HepG2 (cell line): ENCODE data around the gene CCT3. TPM values are rescaled to one million over a fixed set of nuclear protein-coding genes. Genes with fewer than 3 reads are reported as not detected.
"Not testable (repeated sequence)": the region's sequence is repeated elsewhere in the genome, so short reads cannot be mapped to it uniquely, and the experiment has no call there.

Experiments used
- ATAC-seq: fragments of 200-7000 bp; cut with Tn5 transposase; 3 replicates; pipeline ENCODE4 v1.9.1; 2020; ENCODE audit warnings: mild to moderate bottlenecking, moderate library complexity
- BruUV-seq: library from RNA; stranded (reverse); fragments of 400-500 nt; replicated peaks from 2 replicates; lab custom pipeline; 2021; lab: Mats Ljungman, UMichigan
- CTCF ChIA-PET: fragments of 300-600 bp; formaldehyde crosslinking; extraction: SDS; loops from one replicate; lab custom pipeline; 2021; ENCODE audit warnings: low total read pairs, inconsistent platforms, low intra/inter-chr PET ratio; lab: Yijun Ruan, JAX
- POLR2A ChIA-PET: fragments of 350-600 bp; sonication (Branson Sonifier 250); formaldehyde crosslinking; loops from one replicate; lab custom pipeline; 2020; ENCODE audit warnings: antibody characterized with exemption, inconsistent platforms; lab: Yijun Ruan, JAX
- DNase-seq: peaks from one replicate; pipeline ENCODE4 v3.0.0-alpha.2; 2015; ENCODE audit warnings: low spot score
- FAIRE-seq: peaks from 3 replicates; lab custom pipeline; 2011; peaks lifted over from hg19 to GRCh38; lab: Jason Lieb, UNC
- H2AFZ ChIP-seq: one replicate; pipeline ENCODE4 v1.6.1; 2011; ENCODE audit warnings: low read length, inconsistent platforms
- H3K27ac ChIP-seq: fragments of 300-600 bp; 3 replicates; pipeline ENCODE4 v1.8.0; 2011; ENCODE audit warnings: mixed run types, mild to moderate bottlenecking, mixed read lengths, low read length, inconsistent platforms; ENCODE audit not compliant: insufficient read depth; ENCODE audit errors: extremely low read length
- H3K27me3 ChIP-seq, 2 experiments: fragments of 200-600 bp in 1 of 2; 2 replicates in 1 of 2; 3 replicates in 1 of 2; pipeline versions ENCODE4 v1.6.0 to v1.8.0; 2011; ENCODE audit warnings: low read length in 2 of 2, mild to moderate bottlenecking in 2 of 2, moderate library complexity in 2 of 2, inconsistent platforms in 1 of 2; ENCODE audit not compliant: insufficient read depth in 2 of 2, control insufficient read depth in 1 of 2
- H3K36me3 ChIP-seq, 2 experiments: fragments of 200-600 bp in 1 of 2; replicated peaks in 1 of 2; 2 replicates in 1 of 2; 3 replicates in 1 of 2; pipeline versions ENCODE4 v1.5.1 to v1.8.0; 2011; ENCODE audit warnings: low read length in 2 of 2, inconsistent platforms in 1 of 2; ENCODE audit not compliant: insufficient read depth in 2 of 2, control insufficient read depth in 1 of 2
- H3K4me1 ChIP-seq: 2 replicates; pipeline ENCODE4 v1.5.1; 2012; ENCODE audit warnings: low read length, inconsistent platforms; ENCODE audit not compliant: insufficient read depth
- H3K4me2 ChIP-seq: 2 replicates; pipeline ENCODE4 v1.6.0; 2011; ENCODE audit warnings: low read depth, low read length, inconsistent platforms
- H3K4me3 ChIP-seq, 3 experiments: fragments of 200-600 bp in 1 of 3; sonication (generic), shearing (Covaris generic) in 1 of 3; replicated peaks in 1 of 3; 2 replicates each; pipeline ENCODE4 v1.5.1; 2011 to 2016; ENCODE audit warnings: low read length in 3 of 3, inconsistent platforms in 2 of 3, low read depth in 2 of 3, mild to moderate bottlenecking in 2 of 3, control low read depth in 1 of 3, mixed read lengths in 1 of 3; ENCODE audit not compliant: insufficient read depth in 1 of 3
- H3K79me2 ChIP-seq: one replicate; pipeline ENCODE4 v1.6.1; 2011; ENCODE audit warnings: low read length, inconsistent platforms; ENCODE audit not compliant: insufficient read depth
- H3K9ac ChIP-seq: 2 replicates; pipeline ENCODE4 v1.6.0; 2011; ENCODE audit warnings: mild to moderate bottlenecking, low read depth, low read length, inconsistent platforms; ENCODE audit not compliant: insufficient read depth
- H3K9me3 ChIP-seq: 2 replicates; pipeline ENCODE4 v1.5.1; 2012; ENCODE audit warnings: mild to moderate bottlenecking, low read length
- H4K20me1 ChIP-seq: 2 replicates; pipeline ENCODE4 v1.6.0; 2011; ENCODE audit warnings: inconsistent platforms, mild to moderate bottlenecking, low read length, moderate library complexity; ENCODE audit not compliant: insufficient read depth
- BRD4 ChIP-seq: sonication (generic); formaldehyde crosslinking; IDR thresholded peaks from 2 replicates; pipeline ENCODE4 v1.4.0; 2020; ENCODE audit warnings: missing genetic modification reagents
- HES4 ChIP-seq: sonication (generic); formaldehyde crosslinking; IDR thresholded peaks from 2 replicates; pipeline ENCODE4 v1.9.0; 2021; ENCODE audit warnings: mild to moderate bottlenecking, missing genetic modification reagents, borderline replicate concordance
- HMGXB4 ChIP-seq, 2 experiments: sonication (generic) in 1 of 2; formaldehyde crosslinking in 1 of 2; IDR thresholded peaks; 2 replicates each; pipeline versions ENCODE4 v1.4.0 to v1.6.1; 2018 to 2020; ENCODE audit warnings: missing genetic modification reagents in 2 of 2, borderline replicate concordance in 1 of 2, low read depth in 1 of 2, mild to moderate bottlenecking in 1 of 2, missing biosample characterization in 1 of 2
- MED1 ChIP-seq: sonication (generic); formaldehyde crosslinking; IDR thresholded peaks from 2 replicates; pipeline ENCODE4 v1.4.0; 2020; ENCODE audit warnings: missing genetic modification reagents
- NR2F6 ChIP-seq, 2 experiments: IDR thresholded peaks; 2 replicates each; pipeline ENCODE4 v1.6.1; 2016; ENCODE audit warnings: antibody characterized with exemption in 1 of 2, mild to moderate bottlenecking in 1 of 2
- RARA ChIP-seq: IDR thresholded peaks from 2 replicates; pipeline ENCODE4 v1.6.1; 2016; ENCODE audit warnings: missing genetic modification reagents, missing compliant biosample characterization
- RCOR2 ChIP-seq: IDR thresholded peaks from 2 replicates; pipeline ENCODE4 v1.6.1; 2016; ENCODE audit warnings: missing biosample characterization, missing genetic modification reagents
- RXRA ChIP-seq: sonication (generic); formaldehyde crosslinking; IDR thresholded peaks from 2 replicates; pipeline ENCODE4 v1.5.1; 2020; ENCODE audit warnings: missing genetic modification reagents
- ZBTB20 ChIP-seq: sonication (generic); formaldehyde crosslinking; IDR thresholded peaks from 2 replicates; pipeline ENCODE4 v1.8.1; 2023; ENCODE audit warnings: missing genetic modification reagents, low read depth, mild to moderate bottlenecking, borderline replicate concordance
- ZMYM3 ChIP-seq: sonication (generic); formaldehyde crosslinking; IDR thresholded peaks from 2 replicates; pipeline ENCODE4 v1.5.1; 2020; ENCODE audit warnings: mild to moderate bottlenecking, missing genetic modification reagents
- ZNF34 ChIP-seq: sonication (generic); formaldehyde crosslinking; IDR thresholded peaks from 2 replicates; pipeline ENCODE4 v1.4.0; 2020; ENCODE audit warnings: mild to moderate bottlenecking, missing genetic modification reagents, borderline replicate concordance
- WGBS: methylation state at CpG from one replicate; pipeline ENCODE4 v1.1.6; 2017; ENCODE audit warnings: low lambda C conversion rate; 5-methylcytosine and 5-hydroxymethylcytosine counted together
- in situ Hi-C: cut with HindIII; loops from 2 replicates; pipeline ENCODE4 v1.10.0; 2017; ENCODE audit warnings: low pct_unique_long_range_greater_than_20kb; ENCODE audit not compliant: extremely low pct_ligation_motif_present
- intact Hi-C: fragments of 100-400 bp; cut with micrococcal nuclease; formaldehyde crosslinking; loops from one replicate; pipeline ENCODE4 v1.10.0; 2022; ENCODE audit not compliant: unreplicated experiment
- polyA plus RNA-seq, 8 experiments: library from polyadenylated mRNA; depleted of rRNA in 3 of 8; stranded (reverse) in 7 of 8; unstranded in 1 of 8; fragments of >200 nt; fragmentation: Illumina TruSeq in 4 of 8; extraction: Trizol in 4 of 8; gene quantifications; 2 replicates each; pipeline versions ENCODE4 v1.2.1 to v1.2.3, GENCODE V29; 2011 to 2016; ENCODE audit warnings: low read depth in 4 of 8, missing spikeins in 1 of 8, mixed read lengths in 1 of 8; ENCODE audit not compliant: insufficient read depth in 1 of 8
- total RNA-seq, 5 experiments: library from RNA; depleted of rRNA; stranded (reverse); fragments of >200 nt; fragmentation: Illumina TruSeq; extraction: Trizol; gene quantifications; 2 replicates each; pipeline ENCODE4 v1.2.3, GENCODE V29; 2016; ENCODE audit warnings: low read depth in 1 of 5
- TF ChIP-seq, protein P1 (sequence below): sonication (generic); formaldehyde crosslinking; IDR thresholded peaks from 2 replicates; pipeline ENCODE4 v1.8.0; 2023; ENCODE audit warnings: mild to moderate bottlenecking, missing genetic modification reagents
- TF ChIP-seq, protein P2 (sequence below): sonication (generic); formaldehyde crosslinking; IDR thresholded peaks from 2 replicates; pipeline ENCODE4 v1.5.1; 2020; ENCODE audit warnings: missing genetic modification reagents, mild to moderate bottlenecking, borderline replicate concordance
- TF ChIP-seq, protein P3 (sequence below): sonication (generic); formaldehyde crosslinking; IDR thresholded peaks from 2 replicates; pipeline ENCODE4 v1.5.0; 2020; ENCODE audit warnings: missing genetic modification reagents

Gene CCT3
- total and polyA plus RNA-seq, 2 of the 13 experiments (the other 11 are each of a cell fraction or from before 2014, with no cell fraction given): 319 to 615 TPM

DNA sequence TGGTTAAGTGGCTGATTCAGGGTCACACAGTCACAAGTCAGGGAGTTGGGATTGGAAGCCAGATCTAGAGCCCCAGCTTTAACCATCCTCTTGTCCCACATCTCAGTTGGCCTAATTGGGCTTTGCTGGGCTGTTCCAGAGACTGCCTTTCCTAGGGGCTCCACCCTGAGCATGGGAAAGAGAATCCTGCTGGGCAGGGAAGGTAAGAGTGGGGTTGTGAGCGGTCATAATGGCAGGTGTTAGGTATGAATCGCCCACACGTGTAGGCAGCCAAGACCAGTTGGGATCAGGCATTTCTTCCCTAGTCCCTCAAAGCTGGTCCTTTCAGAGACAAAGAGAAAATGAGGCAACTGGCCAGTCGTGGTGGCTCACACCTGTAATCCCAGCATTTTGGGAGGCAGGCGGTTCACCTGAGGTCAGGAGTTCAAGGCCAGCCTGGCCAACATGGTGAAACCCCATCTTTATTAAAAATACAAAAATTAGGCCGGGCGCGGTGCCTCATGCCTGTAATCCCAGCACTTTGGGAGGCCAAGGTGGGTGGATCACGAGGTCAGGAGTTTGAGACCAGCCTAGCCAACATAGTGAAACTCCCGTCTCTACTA, 31.7 kb upstream of the CCT3 start:
- POLR2A ChIA-PET: interaction anchor here (1.2 to 8.5 kb wide), 4 partner anchors 12 to 88 kb away, joined by 4 to 189 read pairs (median 6); partner anchors contain the start of genes CCT3, SMG5 and TSACC
- in situ Hi-C loops; DNase-seq; FAIRE-seq; H3K36me3 ChIP-seq; H4K20me1 ChIP-seq; H3K27me3 ChIP-seq; H2AFZ ChIP-seq; H3K9me3 ChIP-seq; ATAC-seq; TF ChIP-seq NR2F6 (IDR thresholded peaks at IDR 0.05): not testable (repeated sequence)
- H3K4me3 ChIP-seq: peak overlapping the region; percentile 70 to 91 (median 90)
- H3K27ac ChIP-seq: peak overlapping the region; percentile 98
- peak overlapping the region; percentile 98 for H3K4me2 ChIP-seq
- CTCF ChIA-PET: interaction anchor here (1.2 kb wide), 1 partner anchor 13 kb away, joined by 3 read pairs; no protein-coding TSS in a partner anchor
- 4% methylated on average over 10 of the region's 10 CpGs for WGBS
- peaks cover 39% of the 10 kb centered on the region for H3K79me2 ChIP-seq
- H3K9ac ChIP-seq: peak overlapping the region; percentile 90
- BruUV-seq: TSS peak; percentile 51
- peaks cover 88% of the 10 kb centered on the region for H3K4me1 ChIP-seq
- intact Hi-C loops: loop anchor here (5.0 kb wide), 1 partner anchor 32 kb away; the partner anchor contains the start of genes CCT3 and TSACC
- TF ChIP-seq RARA (CRISPR knock-in tag): peak; percentile 47; the same call in 1 of the 2 replicates
- peak; percentile 40; the same call in 1 of the 2 replicates for TF ChIP-seq ZBTB20 (CRISPR knock-in tag)
- 0 out of 2 replicates have a peak, but pooled peaks have one; percentile 16 for TF ChIP-seq MED1 (CRISPR knock-in tag)
- TF ChIP-seq ZMYM3: peak; percentile 16
- TF ChIP-seq, protein P1, sequence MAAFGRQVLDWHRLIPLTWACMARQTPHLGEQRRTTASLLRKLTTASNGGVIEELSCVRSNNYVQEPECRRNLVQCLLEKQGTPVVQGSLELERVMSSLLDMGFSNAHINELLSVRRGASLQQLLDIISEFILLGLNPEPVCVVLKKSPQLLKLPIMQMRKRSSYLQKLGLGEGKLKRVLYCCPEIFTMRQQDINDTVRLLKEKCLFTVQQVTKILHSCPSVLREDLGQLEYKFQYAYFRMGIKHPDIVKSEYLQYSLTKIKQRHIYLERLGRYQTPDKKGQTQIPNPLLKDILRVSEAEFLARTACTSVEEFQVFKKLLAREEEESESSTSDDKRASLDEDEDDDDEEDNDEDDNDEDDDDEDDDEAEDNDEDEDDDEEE (CRISPR knock-in tag): 0 out of 2 replicates have a peak, but pooled peaks have one; percentile 23
- 0 out of 2 replicates have a peak, but pooled peaks have one; percentile 58 for TF ChIP-seq HES4
- 0 out of 2 replicates have a peak, but pooled peaks have one; percentile 32 for TF ChIP-seq BRD4
- TF ChIP-seq, protein P2, sequence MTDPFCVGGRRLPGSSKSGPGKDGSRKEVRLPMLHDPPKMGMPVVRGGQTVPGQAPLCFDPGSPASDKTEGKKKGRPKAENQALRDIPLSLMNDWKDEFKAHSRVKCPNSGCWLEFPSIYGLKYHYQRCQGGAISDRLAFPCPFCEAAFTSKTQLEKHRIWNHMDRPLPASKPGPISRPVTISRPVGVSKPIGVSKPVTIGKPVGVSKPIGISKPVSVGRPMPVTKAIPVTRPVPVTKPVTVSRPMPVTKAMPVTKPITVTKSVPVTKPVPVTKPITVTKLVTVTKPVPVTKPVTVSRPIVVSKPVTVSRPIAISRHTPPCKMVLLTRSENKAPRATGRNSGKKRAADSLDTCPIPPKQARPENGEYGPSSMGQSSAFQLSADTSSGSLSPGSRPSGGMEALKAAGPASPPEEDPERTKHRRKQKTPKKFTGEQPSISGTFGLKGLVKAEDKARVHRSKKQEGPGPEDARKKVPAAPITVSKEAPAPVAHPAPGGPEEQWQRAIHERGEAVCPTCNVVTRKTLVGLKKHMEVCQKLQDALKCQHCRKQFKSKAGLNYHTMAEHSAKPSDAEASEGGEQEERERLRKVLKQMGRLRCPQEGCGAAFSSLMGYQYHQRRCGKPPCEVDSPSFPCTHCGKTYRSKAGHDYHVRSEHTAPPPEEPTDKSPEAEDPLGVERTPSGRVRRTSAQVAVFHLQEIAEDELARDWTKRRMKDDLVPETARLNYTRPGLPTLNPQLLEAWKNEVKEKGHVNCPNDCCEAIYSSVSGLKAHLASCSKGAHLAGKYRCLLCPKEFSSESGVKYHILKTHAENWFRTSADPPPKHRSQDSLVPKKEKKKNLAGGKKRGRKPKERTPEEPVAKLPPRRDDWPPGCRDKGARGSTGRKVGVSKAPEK (CRISPR knock-in tag): 0 out of 2 replicates have a peak, but pooled peaks have one; percentile 4
- TF ChIP-seq HMGXB4 (CRISPR knock-in tag; IDR thresholded peaks at IDR 0.05; ENCODE audit: borderline replicate concordance in 1 of 2, low read depth in 1 of 2): peak in 1 of 2 experiments; percentile 3; a peak in 1 of 4 replicates
- 0 out of 2 replicates have a peak, but pooled peaks have one; percentile 40 for TF ChIP-seq RCOR2 (CRISPR knock-in tag)
- peak; percentile 29; the same call in 1 of the 2 replicates for TF ChIP-seq NR2F6 (CRISPR knock-in tag; IDR thresholded peaks at IDR 0.05)
- TF ChIP-seq, protein P3, sequence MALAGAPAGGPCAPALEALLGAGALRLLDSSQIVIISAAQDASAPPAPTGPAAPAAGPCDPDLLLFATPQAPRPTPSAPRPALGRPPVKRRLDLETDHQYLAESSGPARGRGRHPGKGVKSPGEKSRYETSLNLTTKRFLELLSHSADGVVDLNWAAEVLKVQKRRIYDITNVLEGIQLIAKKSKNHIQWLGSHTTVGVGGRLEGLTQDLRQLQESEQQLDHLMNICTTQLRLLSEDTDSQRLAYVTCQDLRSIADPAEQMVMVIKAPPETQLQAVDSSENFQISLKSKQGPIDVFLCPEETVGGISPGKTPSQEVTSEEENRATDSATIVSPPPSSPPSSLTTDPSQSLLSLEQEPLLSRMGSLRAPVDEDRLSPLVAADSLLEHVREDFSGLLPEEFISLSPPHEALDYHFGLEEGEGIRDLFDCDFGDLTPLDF (CRISPR knock-in tag): 0 out of 2 replicates have a peak, but pooled peaks have one; percentile 13
- 0 out of 2 replicates have a peak, but pooled peaks have one; percentile 59 for TF ChIP-seq ZNF34
- TF ChIP-seq RXRA (CRISPR knock-in tag): peak; percentile 74; the same call in 1 of the 2 replicates
